ENCODE results near the gene CSMD2.

CSMD2 gene

DNA sequence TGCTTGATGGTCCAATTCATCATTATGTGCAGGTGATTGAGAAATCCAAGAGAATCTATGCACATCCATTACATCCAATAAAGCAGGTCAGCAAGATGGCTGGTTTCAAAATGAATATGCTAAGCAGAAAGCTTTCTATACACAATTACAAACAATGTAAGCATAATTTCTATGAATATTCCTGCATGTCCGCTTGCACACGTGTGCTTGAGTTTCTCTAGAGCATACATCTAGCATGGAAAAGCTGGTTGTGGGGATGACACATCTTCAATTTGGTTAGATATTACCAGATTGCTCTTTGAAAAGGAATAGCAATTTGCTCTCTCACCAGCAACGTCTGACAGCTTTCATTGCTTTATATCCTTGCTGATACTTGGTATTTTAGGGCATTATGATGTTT lies 461.6 kb downstream of the CSMD2 start:
- DNase-seq = no peak

- DNase-seq = no peak
Observed at GRCh38 chr1:33698361-33699035, 466.5 kb downstream of the CSMD2 start.

- DNase-seq = no peak
Observed at GRCh38 chr1:33697816-33698215, 467.2 kb downstream of the CSMD2 start.

DNA sequence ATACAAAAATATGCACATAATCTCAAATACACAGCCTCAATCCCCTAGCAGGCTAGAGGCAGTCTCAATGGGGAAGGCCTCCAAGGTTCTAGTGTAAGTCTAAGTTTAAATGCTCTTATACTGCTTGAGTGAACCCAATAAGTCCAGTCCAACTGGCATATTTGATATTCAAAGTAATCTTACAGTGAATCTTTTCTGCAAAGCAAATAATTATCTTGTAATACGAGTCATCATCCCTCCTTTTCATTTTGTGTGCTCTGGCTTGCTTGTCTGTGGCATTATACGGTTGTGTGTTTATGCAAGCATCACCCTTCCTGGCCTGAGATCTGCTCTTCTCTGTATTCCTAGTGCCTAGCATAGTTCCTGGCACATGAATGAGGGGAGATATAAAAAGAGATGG lies 468.1 kb downstream of the CSMD2 start:
- DNase-seq = no peak

GRCh38 chr1:33696311-33696710 lies 468.7 kb downstream of the CSMD2 start:
- DNase-seq = no peak

GRCh38 chr1:33692206-33693188 lies 472.5 kb downstream of the CSMD2 start:
- DNase-seq = no peak

DNA sequence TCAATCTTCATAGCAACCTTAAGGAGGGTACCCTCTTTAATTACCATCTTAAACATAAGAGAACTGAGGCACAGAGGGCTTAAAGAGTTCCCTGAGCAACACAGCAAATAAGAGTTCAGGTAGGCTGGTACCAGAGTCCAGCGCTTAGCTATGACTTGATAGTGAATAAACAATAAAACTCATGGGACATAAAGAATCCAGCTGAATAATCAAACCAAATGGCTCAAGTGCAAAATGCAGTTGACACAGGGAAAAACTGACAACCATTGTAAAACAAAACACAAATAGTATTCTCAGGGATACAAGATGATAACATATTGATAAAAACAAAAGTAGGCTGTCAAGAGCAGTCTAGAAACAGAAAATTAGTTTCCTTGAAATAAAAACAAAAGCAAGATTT lies 478.0 kb downstream of the CSMD2 start:
- no peak for DNase-seq

- no peak for DNase-seq
Observed at GRCh38 chr1:33686551-33686950, 478.5 kb downstream of the CSMD2 start.

DNA sequence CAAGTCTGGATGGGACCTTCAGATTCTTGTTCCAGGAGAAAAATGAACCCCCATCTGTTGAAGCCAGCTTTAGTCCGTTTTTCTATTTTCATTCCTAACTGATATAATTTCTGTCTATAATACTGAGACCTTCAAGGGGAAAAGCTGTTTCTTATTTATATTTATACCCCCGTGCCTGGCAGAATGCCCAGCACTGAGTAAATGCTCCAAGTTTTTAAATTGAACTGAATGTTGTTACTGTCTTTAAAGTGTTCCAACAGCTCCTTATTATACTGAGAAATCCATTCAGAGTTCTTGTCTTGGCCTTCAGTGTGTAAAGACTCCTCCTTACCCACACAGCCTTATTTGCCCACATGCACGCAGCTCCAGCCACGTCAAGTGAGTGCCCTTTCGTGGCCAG lies 479.8 kb downstream of the CSMD2 start:
- no peak for DNase-seq

- DNase-seq = no peak
Observed at GRCh38 chr1:33684396-33685179, 480.4 kb downstream of the CSMD2 start.

DNA sequence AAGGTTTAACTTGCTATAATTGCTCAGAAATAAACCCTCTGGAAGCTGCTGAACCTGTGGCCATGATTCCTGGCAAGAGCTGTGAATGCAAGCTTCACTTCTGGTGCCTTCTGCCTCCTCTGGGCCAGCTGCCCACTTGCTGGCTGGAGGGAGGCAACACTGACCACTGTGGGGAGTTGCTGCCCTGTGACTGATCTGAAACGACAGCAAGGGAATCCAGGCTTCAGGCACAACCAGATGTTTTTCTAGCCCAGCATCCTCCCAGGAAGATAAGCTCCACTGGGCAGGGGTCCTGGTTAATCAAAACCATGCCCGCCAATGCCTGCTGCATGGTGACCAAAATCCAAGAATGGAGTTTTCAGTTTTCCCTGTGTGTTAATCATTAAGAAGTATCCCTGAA lies 481.1 kb downstream of the CSMD2 start:
- DNase-seq = no peak

- DNase-seq = no peak
Observed at GRCh38 chr1:33682371-33682770, 482.7 kb downstream of the CSMD2 start.

DNA sequence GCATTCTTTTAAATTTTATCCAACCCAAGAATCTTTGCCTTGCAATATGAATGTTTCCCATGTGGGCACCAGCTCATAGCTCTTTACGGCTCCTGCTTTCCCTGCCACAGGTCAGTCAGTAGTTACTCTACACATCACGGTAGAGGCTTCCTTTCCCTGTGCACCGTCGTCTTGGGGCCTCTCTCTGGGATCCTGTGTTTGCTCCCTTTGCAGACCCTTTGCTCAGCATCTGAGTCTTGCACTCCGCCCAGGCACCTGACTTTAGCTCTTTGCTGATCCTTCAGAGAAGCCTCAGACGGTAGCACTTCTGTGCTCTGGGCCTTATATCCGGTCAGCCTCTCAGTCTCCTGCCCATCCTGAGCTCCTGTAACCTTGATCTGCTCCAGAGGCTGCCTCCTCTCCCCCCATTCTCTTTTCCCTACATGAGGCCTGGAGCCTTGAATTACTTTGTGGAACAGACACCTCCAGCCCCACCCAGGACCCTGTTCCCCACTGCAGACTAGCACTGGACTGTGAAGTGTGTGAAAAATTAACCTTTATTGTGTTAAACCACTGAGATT lies 484.7 kb downstream of the CSMD2 start:
- DNase-seq = no peak

- no peak for DNase-seq
Observed at GRCh38 chr1:33670567-33670966, 494.5 kb downstream of the CSMD2 start.

GRCh38 chr1:33668695-33669094 lies 496.3 kb downstream of the CSMD2 start:
- DNase-seq = no peak

DNA sequence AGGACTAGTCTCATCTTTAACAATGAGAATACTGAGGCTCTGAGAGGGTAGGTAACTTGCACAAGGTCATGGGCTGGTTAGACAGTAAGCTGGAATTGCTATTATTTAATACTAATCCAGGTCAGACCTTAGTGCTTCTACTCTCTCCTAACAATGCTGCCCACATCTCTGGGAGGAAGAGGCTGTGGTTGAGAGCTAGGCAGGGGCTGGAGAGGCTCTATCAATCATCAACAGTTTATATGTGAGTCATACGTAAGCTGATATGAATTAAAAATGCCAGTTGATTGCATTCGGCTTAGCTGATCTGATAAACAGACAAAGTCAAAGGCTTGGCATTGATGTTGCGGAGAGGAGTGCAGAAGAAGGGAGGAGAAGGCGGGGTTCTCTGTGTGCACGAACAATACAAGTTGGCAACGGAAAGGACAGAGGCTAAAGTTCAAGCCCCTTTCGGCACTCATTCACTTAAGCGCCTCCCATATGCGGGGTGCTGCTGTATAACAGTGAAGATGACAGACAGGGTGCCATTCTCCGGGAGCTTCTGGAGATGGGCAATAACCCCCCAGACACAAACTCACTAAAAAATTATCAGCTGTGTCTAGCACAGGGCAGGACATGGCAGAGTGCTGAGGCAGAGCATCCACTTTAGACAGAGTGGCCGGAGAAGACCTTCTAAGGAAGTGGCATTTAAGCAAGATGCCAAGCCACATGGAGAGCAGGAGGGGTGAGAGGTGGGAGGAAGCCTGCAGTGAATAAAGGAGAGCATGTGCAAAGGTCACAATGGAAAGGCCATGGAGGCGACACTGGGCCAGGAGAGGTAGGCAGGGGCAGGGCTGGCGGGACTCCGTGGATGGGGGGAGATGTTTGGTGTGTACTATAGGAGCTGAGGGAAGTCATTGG lies 497.4 kb downstream of the CSMD2 start:
- no peak for DNase-seq

GRCh38 chr1:33666616-33667015 lies 498.4 kb downstream of the CSMD2 start:
- no peak for DNase-seq

GRCh38 chr1:33661811-33662454 lies 503.1 kb downstream of the CSMD2 start:
- no peak for DNase-seq

DNA sequence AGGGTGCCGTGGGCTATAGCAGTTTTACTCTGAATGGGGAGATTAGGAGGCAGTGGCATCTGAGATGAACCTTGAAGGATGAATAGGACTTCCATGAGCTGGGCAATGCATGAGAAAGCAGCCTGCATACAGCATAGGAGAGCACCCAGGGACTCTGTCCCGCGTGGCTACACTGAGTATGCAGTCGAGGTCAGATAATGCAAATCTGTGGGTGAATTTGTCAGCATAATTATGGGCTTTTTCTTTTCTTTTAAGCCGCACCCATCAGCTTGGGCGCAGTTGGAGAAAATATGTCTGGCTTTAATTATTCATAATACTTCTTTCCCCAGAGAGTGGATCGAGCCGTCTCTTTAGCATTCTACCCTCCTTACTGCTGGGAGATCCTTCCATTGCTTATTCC lies 504.1 kb downstream of the CSMD2 start:
- DNase-seq = no peak

DNA sequence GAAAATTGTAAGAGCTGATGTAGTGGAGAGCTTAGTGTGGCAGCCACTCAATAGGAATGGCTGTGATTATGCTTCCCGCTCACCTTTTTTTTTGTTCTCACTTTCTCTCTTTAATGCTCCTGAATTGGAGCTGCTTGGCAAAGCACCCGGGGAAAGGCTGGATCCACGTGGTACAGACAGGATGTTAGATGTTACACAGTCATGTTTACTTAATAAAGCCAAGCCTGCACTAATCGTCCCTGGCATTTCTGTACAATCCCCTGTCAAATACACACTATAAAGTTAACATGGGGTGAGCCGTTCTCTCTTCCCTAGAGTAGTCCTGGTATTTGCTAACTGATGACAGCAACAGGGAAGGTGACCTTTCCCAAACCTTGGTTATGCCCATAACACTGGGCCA lies 504.8 kb downstream of the CSMD2 start:
- DNase-seq = no peak

GRCh38 chr1:33659641-33660040 lies 505.4 kb downstream of the CSMD2 start:
- DNase-seq = no peak
